Measurements from ENCODE around the gene RFX2. TPM values are rescaled to one million over a fixed set of nuclear protein-coding genes. Genes with fewer than 3 reads are reported as not detected.

RFX2 gene
- total RNA-seq, 1 experiment from 2014 or later: 3.7 TPM

- Histone ChIP-seq H2BK20ac (ENCODE audit: low read depth, low read length, poor library complexity, severe bottlenecking) (no peak overlapping the region), H3K27ac (ENCODE audit: insufficient read length, low read depth, low read length) (no peak overlapping the region), H3T11ph (ENCODE audit: low read length) (no peak overlapping the region), H3K9me3 (ENCODE audit: control insufficient read depth, low read depth, low read length) (no peaks in the 10 kb centered on the region), H2BK15ac (ENCODE audit: low read depth, low read length) (no peak overlapping the region), H3K4me2 (ENCODE audit: insufficient read depth, insufficient read length, low read length) (no peak overlapping the region), H2AFZ (ENCODE audit: low read length) (no peak overlapping the region), H3K4ac (ENCODE audit: low read depth, low read length) (no peak overlapping the region), H2BK12ac (ENCODE audit: insufficient read length, low read depth, low read length) (peak overlapping the region; percentile 96), H2AK5ac (ENCODE audit: insufficient read length, low read length) (no peak overlapping the region), H4K20me1 (ENCODE audit: control insufficient read depth, insufficient read depth, insufficient read length) (no peaks in the 10 kb centered on the region), H4K5ac (ENCODE audit: insufficient read length, low read depth, low read length) (peak overlapping the region; percentile 58), H3K79me1 (ENCODE audit: insufficient read depth, low read depth, low read length, poor library complexity, severe bottlenecking) (no peaks in the 10 kb centered on the region), H3K23ac (ENCODE audit: insufficient read length, low read depth, low read length) (no peak overlapping the region), H4K91ac (ENCODE audit: insufficient read length, low read depth, low read length) (peak overlapping the region; percentile 92), H4K8ac (replicated peaks; ENCODE audit: insufficient read length, low read depth, low read length) (no peak overlapping the region), H3K79me2 (ENCODE audit: insufficient read depth, low read length) (no peaks in the 10 kb centered on the region), H3K14ac (ENCODE audit: insufficient read depth, low read length) (peak overlapping the region; percentile 74), H2BK120ac (ENCODE audit: low read depth, low read length, poor library complexity, severe bottlenecking) (no peak overlapping the region), H3K4me1 (ENCODE audit: insufficient read depth, low read length) (no peaks in the 10 kb centered on the region), H2BK5ac (ENCODE audit: insufficient read length, low read length) (no peak overlapping the region), H3K23me2 (ENCODE audit: insufficient read length, low read depth, low read length, poor library complexity, severe bottlenecking) (no peaks in the 10 kb centered on the region), H3K56ac (ENCODE audit: insufficient read length, low read depth, low read length) (no peak overlapping the region), H3K18ac (ENCODE audit: insufficient read length, low read depth, low read length) (peak overlapping the region; percentile 18), H3K9ac (ENCODE audit: extremely low read depth, insufficient read length, low read length) (peak overlapping the region; percentile 39), H3K27me3 (ENCODE audit: insufficient read depth, low read length) (no peaks in the 10 kb centered on the region)
- no CpG with 5 or more reads among the region's 28 CpGs for WGBS (ENCODE audit: extremely low coverage, insufficient read length, low lambda C conversion rate)
- H3K4me1 Mint-ChIP-seq: peaks cover 17 to 21% of the 10 kb centered on the region in 2 experiments
- peaks cover 0 to 3% of the 10 kb centered on the region in 2 experiments; a peak in 1 of 5 replicates for H3K9me3 Mint-ChIP-seq
- TF ChIP-seq CTCF (conservative IDR thresholded peaks at IDR 0.05): no peak
- peak overlapping the region in 2 of 3 experiments; percentile 79 to 89; a peak in 3 of 7 replicates for H3K27ac Mint-ChIP-seq
- peaks cover 25% of the 10 kb centered on the region for H3K27me3 Mint-ChIP-seq (ENCODE audit: low read depth)
- DNase-seq: peak; percentile 39
- H3K4me3 Mint-ChIP-seq: 0 out of 5 replicates have a peak overlapping the region, but pooled peaks of 1 of the 2 experiments have one; percentile 2
- no peaks in the 10 kb centered on the region for H3K36me3 Mint-ChIP-seq (ENCODE audit: insufficient read depth in 1 of 3, low read depth in 3 of 3)
Measured at GRCh38 chr19:6056801-6057650, 53.3 kb downstream of the RFX2 start.
